CD4-positive, alpha-beta T cell (primary cell): ENCODE data around the gene GABRR2. TPM values are rescaled to one million over a fixed set of nuclear protein-coding genes. Genes with fewer than 3 reads are reported as not detected.
A peak's percentile ranks its signal among the peaks of the same experiment; 100 is the strongest.

Experiments used
- ATAC-seq: fragments of 200-7000 bp; cut with Tn5 transposase; one replicate; pipeline ENCODE4 v1.10.0; 2022; ENCODE audit warnings: mild to moderate bottlenecking; ENCODE audit not compliant: poor library complexity
- CTCF ChIA-PET: fragments of 350-600 bp; sonication (Branson Sonifier 250); formaldehyde crosslinking; loops from one replicate; lab custom pipeline; 2021; ENCODE audit warnings: antibody characterized with exemption, inconsistent platforms; lab: Charles Lee
- POLR2A ChIA-PET: fragments of 350-600 bp; sonication (Branson Sonifier 250); formaldehyde crosslinking; loops from one replicate; lab custom pipeline; 2021; ENCODE audit warnings: antibody characterized with exemption, inconsistent platforms; lab: Charles Lee
- DNase-seq, 14 experiments: peaks; one replicate each; pipeline ENCODE4 v3.0.0-alpha.2; 2013 to 2020; ENCODE audit warnings: mixed read lengths in 2 of 14
- H3K27ac ChIP-seq, 2 donors: one replicate each; pipeline versions ENCODE4 v1.5.1 to v1.7.0; 2013; ENCODE audit warnings: low read length in 2 of 2, low read depth in 1 of 2, mild to moderate bottlenecking in 1 of 2
- H3K27me3 ChIP-seq, 2 experiments: 1 replicate in 1 of 2; 2 replicates in 1 of 2; pipeline versions ENCODE4 v1.6.1 to v1.7.0; 2013; ENCODE audit warnings: low read length in 2 of 2, control low read depth in 1 of 2, mild to moderate bottlenecking in 1 of 2, moderate library complexity in 1 of 2; ENCODE audit not compliant: insufficient read depth in 2 of 2, control insufficient read depth in 1 of 2
- H3K36me3 ChIP-seq: one replicate; pipeline ENCODE4 v1.6.1; 2013; ENCODE audit warnings: low read length, control low read depth; ENCODE audit not compliant: insufficient read depth
- H3K4me1 ChIP-seq: one replicate; pipeline ENCODE4 v1.6.1; 2013; ENCODE audit warnings: low read length, control low read depth; ENCODE audit not compliant: insufficient read depth
- H3K4me3 ChIP-seq: one replicate; pipeline ENCODE4 v1.5.1; 2013; ENCODE audit warnings: mild to moderate bottlenecking, low read length, moderate library complexity
- H3K9me3 ChIP-seq, 2 experiments: 1 replicate in 1 of 2; 2 replicates in 1 of 2; pipeline versions ENCODE4 v1.6.1 to v1.7.0; 2013; ENCODE audit warnings: low read length in 2 of 2, mild to moderate bottlenecking in 2 of 2, control low read depth in 1 of 2, moderate library complexity in 1 of 2; ENCODE audit not compliant: control insufficient read depth in 1 of 2, insufficient read depth in 1 of 2
- H3K27ac Mint-ChIP-seq: one replicate; pipeline ENCODE4 v1.8.0; 2020; ENCODE audit warnings: mixed read lengths
- H3K27me3 Mint-ChIP-seq: one replicate; pipeline ENCODE4 v1.8.0; 2021; ENCODE audit warnings: mixed read lengths
- H3K36me3 Mint-ChIP-seq: one replicate; pipeline ENCODE4 v1.8.0; 2021; ENCODE audit warnings: low read depth, mixed read lengths
- H3K4me1 Mint-ChIP-seq: one replicate; pipeline ENCODE4 v1.8.0; 2021; ENCODE audit warnings: low read depth, mixed read lengths
- H3K4me3 Mint-ChIP-seq: one replicate; pipeline ENCODE4 v1.8.0; 2020; ENCODE audit warnings: mild to moderate bottlenecking, mixed read lengths
- H3K9me3 Mint-ChIP-seq: one replicate; pipeline ENCODE4 v1.8.0; 2020; ENCODE audit warnings: mixed read lengths
- intact Hi-C, 2 experiments: fragments of 100-400 bp; cut with DNase I in 1 of 2; cut with micrococcal nuclease in 1 of 2; formaldehyde crosslinking; loops; one replicate each; pipeline versions ENCODE4 v1.15.1 to v1.9.0; 2023 to 2025; cut with DNase I, micrococcal nuclease
- total RNA-seq, 174 experiments: library from RNA in 2 of 174; stranded (reverse) in 2 of 174; gene quantifications; one replicate each; pipeline ENCODE4 v1.2.3 and lab custom pipeline; 2021 to 2026
- TF ChIP-seq, protein P1 (sequence below): fragments of 200-600 bp; IDR thresholded peaks from one replicate; pipeline ENCODE4 v1.8.0; 2022; ENCODE audit warnings: antibody characterized with exemption, mild to moderate bottlenecking

GABRR2 gene
- total RNA-seq, 2 experiments from 2014 or later = 0.47 to 0.49 TPM

DNA sequence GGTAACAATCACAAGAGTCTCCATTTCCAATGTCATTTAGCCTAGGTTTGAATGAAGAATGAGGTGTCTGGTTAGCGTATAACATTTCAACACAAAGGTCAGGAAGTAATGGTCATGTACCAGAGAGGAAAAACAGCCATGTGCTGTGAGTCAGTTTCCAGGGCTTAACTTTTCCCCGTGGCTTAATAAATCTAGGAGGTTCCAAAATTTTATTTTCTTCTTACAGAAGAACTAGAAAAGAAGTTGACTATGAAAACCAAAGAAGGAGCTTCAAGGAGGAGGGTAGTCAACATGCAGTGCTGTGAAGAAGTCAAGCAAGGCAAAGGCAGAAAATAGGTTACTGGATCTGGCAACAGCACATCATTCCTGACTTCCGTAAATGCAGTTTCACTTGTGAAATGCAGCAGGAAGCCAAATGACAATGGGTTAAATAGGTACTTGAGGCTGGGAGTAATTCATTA, 8.4 kb upstream of the GABRR2 start:
- POLR2A ChIA-PET = no interaction called here
- Histone ChIP-seq H3K4me1 (no peaks in the 10 kb centered on the region), H3K9me3 (no peaks in the 10 kb centered on the region), H3K27ac (no peak overlapping the region), H3K4me3 (no peak overlapping the region), H3K36me3 (peaks cover 15% of the 10 kb centered on the region), H3K27me3 (no peaks in the 10 kb centered on the region)
- H3K9me3 Mint-ChIP-seq = no peaks in the 10 kb centered on the region
- H3K4me1 Mint-ChIP-seq = peaks cover 5% of the 10 kb centered on the region
- H3K27ac Mint-ChIP-seq = no peak overlapping the region
- peak in 1 of 14 experiments; percentile 15 for DNase-seq
- H3K36me3 Mint-ChIP-seq = peaks cover 51% of the 10 kb centered on the region
- TF ChIP-seq, protein P1, sequence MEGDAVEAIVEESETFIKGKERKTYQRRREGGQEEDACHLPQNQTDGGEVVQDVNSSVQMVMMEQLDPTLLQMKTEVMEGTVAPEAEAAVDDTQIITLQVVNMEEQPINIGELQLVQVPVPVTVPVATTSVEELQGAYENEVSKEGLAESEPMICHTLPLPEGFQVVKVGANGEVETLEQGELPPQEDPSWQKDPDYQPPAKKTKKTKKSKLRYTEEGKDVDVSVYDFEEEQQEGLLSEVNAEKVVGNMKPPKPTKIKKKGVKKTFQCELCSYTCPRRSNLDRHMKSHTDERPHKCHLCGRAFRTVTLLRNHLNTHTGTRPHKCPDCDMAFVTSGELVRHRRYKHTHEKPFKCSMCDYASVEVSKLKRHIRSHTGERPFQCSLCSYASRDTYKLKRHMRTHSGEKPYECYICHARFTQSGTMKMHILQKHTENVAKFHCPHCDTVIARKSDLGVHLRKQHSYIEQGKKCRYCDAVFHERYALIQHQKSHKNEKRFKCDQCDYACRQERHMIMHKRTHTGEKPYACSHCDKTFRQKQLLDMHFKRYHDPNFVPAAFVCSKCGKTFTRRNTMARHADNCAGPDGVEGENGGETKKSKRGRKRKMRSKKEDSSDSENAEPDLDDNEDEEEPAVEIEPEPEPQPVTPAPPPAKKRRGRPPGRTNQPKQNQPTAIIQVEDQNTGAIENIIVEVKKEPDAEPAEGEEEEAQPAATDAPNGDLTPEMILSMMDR = no peak
- intact Hi-C loops = no loop called here
- no peak for ATAC-seq
- CTCF ChIA-PET = no interaction called here
- no peak overlapping the region for H3K4me3 Mint-ChIP-seq
- no peaks in the 10 kb centered on the region for H3K27me3 Mint-ChIP-seq

DNA sequence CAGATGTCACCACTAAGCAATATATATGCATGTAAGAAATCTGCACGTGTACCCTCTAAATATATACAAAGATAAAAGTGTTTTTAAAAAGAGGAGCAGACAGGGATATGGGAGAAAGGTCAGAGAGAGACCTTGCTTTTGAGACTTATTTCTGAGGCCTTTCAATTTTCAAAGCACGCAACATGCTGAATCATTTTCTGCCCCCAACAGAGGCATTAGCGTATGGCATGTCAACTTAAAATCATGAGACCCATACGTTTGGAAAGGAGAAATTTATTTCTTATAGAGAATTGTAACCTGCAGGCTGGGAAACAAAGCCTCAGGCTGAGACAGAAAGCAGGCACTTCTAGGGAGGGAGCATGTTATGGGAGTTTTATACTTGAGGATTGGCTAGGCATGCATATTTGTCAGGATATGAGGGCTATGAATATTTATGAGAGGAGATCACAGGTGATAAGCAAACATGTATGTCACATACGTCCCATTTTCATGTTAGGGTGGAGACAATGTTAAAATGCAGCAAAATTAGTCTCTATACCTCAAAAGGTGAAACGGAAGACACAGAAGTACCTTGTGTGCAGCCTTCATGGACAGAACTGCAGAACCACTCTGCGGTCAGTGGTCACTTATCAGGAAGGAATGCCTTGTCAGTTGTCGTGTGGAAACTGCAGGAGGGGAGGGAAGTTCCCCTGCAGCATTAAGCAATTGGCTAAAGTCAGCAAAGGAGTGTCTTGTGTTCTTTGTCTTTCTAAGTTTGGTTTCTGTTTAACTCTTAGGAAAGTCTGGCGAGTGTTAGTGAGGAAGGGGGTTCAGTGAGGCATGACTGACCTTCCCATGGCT, 6.3 kb upstream of the GABRR2 start:
- ChIA-PET POLR2A (no interaction called here), CTCF (no interaction called here)
- TF ChIP-seq, protein P1 = no peak
- DNase-seq (peak in 3 of 14 experiments; percentile 13 to 53 (median 45)), ATAC-seq (no peak)
- Histone ChIP-seq H3K27me3 (no peaks in the 10 kb centered on the region), H3K36me3 (no peaks in the 10 kb centered on the region), H3K27ac (no peak overlapping the region), H3K4me1 (no peaks in the 10 kb centered on the region), H3K9me3 (no peaks in the 10 kb centered on the region), H3K4me3 (no peak overlapping the region)
- Mint-ChIP-seq H3K4me3 (no peak overlapping the region), H3K36me3 (peaks cover 37% of the 10 kb centered on the region), H3K27me3 (no peaks in the 10 kb centered on the region), H3K9me3 (no peaks in the 10 kb centered on the region), H3K27ac (no peak overlapping the region), H3K4me1 (peaks cover 5% of the 10 kb centered on the region)
- intact Hi-C loops = no loop called here

DNA sequence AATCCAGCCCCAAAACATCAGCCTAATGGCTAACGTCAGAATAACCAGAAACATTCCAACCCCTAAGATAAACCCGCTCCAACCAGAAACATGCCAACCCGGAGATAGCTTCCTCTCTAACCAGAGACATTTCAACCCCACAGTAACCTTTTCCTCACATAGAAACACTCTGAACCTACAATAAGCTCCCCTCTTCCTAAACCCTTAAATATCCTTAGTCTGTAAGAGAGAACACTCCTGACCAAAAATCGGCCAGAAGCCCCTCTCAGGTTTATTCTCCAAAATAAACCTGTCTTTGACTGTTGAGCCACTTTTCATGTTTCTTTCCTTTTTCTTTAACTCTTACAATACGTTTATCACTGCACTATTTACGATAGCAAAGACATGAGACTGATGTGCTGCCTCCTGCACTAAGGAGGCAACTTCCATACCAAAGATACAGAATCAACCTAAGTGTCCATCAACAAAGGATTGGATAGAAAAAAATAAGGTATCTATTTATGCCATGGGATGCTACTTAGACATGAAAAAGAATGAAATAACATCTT, 5.0 kb upstream of the GABRR2 start:
- POLR2A ChIA-PET = no interaction called here
- peaks cover 33% of the 10 kb centered on the region for H3K36me3 Mint-ChIP-seq

More for the DNA sequence above, 5.0 kb upstream of the GABRR2 start:
- intact Hi-C loops = no loop called here
- CTCF ChIA-PET = interaction anchor here (0.7 kb wide), 1 partner anchor 30 kb away, joined by 3 read pairs; no protein-coding TSS in a partner anchor
- H3K4me1 Mint-ChIP-seq = peaks cover 5% of the 10 kb centered on the region
- Histone ChIP-seq H3K27me3 (no peaks in the 10 kb centered on the region), H3K4me1 (no peaks in the 10 kb centered on the region), H3K4me3 (no peak overlapping the region), H3K36me3 (no peaks in the 10 kb centered on the region), H3K9me3 (no peaks in the 10 kb centered on the region), H3K27ac (no peak overlapping the region)
- TF ChIP-seq, protein P1 = no peak
- no peak for DNase-seq
- no peaks in the 10 kb centered on the region for H3K9me3 Mint-ChIP-seq
- H3K27ac Mint-ChIP-seq = no peak overlapping the region
- no peaks in the 10 kb centered on the region for H3K27me3 Mint-ChIP-seq
- no peak overlapping the region for H3K4me3 Mint-ChIP-seq
- ATAC-seq = no peak
